ENCODE results near the gene PCDHGC3. TPM values are rescaled to one million over a fixed set of nuclear protein-coding genes. Genes with fewer than 3 reads are reported as not detected.

PCDHGC3 gene
- polyA plus RNA-seq, 2 of the 4 experiments (the other 2 are of a cell fraction): 1.9 to 5.2 TPM

DNA sequence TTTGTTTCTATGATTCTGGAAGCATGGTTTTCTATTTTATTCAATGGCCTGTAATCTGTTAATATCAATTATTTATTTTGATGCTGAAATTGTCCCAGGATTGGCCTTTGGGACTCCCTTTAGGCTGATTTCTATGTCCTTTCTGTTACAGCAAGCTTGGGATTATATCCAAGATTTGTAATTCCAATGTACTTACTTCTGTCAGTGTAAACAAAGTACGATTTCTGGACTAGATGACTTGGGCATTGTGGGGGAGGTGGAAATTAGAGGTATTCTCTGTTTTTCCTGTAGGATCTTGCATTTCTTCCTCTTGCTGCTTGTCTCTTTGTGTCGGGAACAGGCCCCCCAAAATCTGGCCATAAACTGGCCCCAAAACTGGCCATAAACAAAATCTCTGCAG, 41.8 kb upstream of the PCDHGC3 start (continued):
- TF ChIP-seq POLR2AphosphoS2 (conservative IDR thresholded peaks at IDR 0.05; ENCODE audit: low read length) (no peak), SMC3 (IDR thresholded peaks at IDR 0.05) (no peak)
- TF ChIP-seq, protein P1, sequence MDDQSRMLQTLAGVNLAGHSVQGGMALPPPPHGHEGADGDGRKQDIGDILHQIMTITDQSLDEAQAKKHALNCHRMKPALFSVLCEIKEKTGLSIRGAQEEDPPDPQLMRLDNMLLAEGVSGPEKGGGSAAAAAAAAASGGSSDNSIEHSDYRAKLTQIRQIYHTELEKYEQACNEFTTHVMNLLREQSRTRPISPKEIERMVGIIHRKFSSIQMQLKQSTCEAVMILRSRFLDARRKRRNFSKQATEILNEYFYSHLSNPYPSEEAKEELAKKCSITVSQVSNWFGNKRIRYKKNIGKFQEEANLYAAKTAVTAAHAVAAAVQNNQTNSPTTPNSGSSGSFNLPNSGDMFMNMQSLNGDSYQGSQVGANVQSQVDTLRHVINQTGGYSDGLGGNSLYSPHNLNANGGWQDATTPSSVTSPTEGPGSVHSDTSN (IDR thresholded peaks at IDR 0.05): no peak

- no peak for DNase-seq (ENCODE audit: low read depth in 1 of 2, low spot score in 1 of 2)
- H3K4me2 ChIP-seq: no peak overlapping the region
- H3K27ac ChIP-seq: no peak overlapping the region
- no peaks in the 10 kb centered on the region for H3K4me1 ChIP-seq
- WGBS (ENCODE audit: missing lambda C conversion rate): 10% methylated on average over 2 of the region's 2 CpGs
- TF ChIP-seq FOSB (CRISPR knock-in tag; IDR thresholded peaks at IDR 0.05) (no peak), HOXA7 (CRISPR knock-in tag; IDR thresholded peaks at IDR 0.05) (no peak), GATA3 (IDR thresholded peaks at IDR 0.05; ENCODE audit: borderline replicate concordance) (no peak), RNF2 (IDR thresholded peaks at IDR 0.05; ENCODE audit: borderline replicate concordance, low read depth) (no peak), CHD4 (IDR thresholded peaks at IDR 0.05; ENCODE audit: borderline replicate concordance) (no peak), CTCF (IDR thresholded peaks at IDR 0.05) (no peak), HDAC2 (IDR thresholded peaks at IDR 0.05) (no peak), SREBF2 (IDR thresholded peaks at IDR 0.05) (no peak), ATOH8 (CRISPR knock-in tag; IDR thresholded peaks at IDR 0.05; ENCODE audit: low read depth) (no peak)
- TF ChIP-seq, protein P2, sequence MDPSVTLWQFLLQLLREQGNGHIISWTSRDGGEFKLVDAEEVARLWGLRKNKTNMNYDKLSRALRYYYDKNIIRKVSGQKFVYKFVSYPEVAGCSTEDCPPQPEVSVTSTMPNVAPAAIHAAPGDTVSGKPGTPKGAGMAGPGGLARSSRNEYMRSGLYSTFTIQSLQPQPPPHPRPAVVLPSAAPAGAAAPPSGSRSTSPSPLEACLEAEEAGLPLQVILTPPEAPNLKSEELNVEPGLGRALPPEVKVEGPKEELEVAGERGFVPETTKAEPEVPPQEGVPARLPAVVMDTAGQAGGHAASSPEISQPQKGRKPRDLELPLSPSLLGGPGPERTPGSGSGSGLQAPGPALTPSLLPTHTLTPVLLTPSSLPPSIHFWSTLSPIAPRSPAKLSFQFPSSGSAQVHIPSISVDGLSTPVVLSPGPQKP (IDR thresholded peaks at IDR 0.05; ENCODE audit: low read depth, low read length): no peak
- ChIA-PET POLR2A (no interaction called here), CTCF (interaction anchor here (0.8 to 2.1 kb wide), 3 partner anchors 39 to 120 kb away, joined by 3 to 6 read pairs (median 5); no protein-coding TSS in a partner anchor)
- H3K4me3 ChIP-seq: no peak overlapping the region
- FAIRE-seq: no peak
- ATAC-seq: no peak
- H3K9me3 ChIP-seq: peaks cover 17% of the 10 kb centered on the region; the same call in 2 of the 3 replicates
Observed at GRCh38 chr5:141437221-141437620, 38.5 kb upstream of the PCDHGC3 start.

- DNase-seq (ENCODE audit: low read depth in 1 of 2, low spot score in 1 of 2) (no peak), ATAC-seq (no peak), FAIRE-seq (no peak)
- H3K9me3 ChIP-seq: 0 out of 3 replicates have a peak, but pooled peaks cover 6% of the 10 kb centered on the region
- H3K4me3 ChIP-seq: no peak overlapping the region
- H3K27ac ChIP-seq: no peak overlapping the region
- WGBS (ENCODE audit: missing lambda C conversion rate): 11% methylated on average over 10 of the region's 10 CpGs
- H3K4me1 ChIP-seq: no peaks in the 10 kb centered on the region
- POLR2A ChIA-PET: no interaction called here
- TF ChIP-seq POLR2AphosphoS2 (conservative IDR thresholded peaks at IDR 0.05; ENCODE audit: low read length): no peak
- no peak for TF ChIP-seq EHMT2 (IDR thresholded peaks at IDR 0.05; ENCODE audit: low read depth)
- no peak for TF ChIP-seq CHD4 (IDR thresholded peaks at IDR 0.05; ENCODE audit: borderline replicate concordance)
- no peak for TF ChIP-seq CBX8 (IDR thresholded peaks at IDR 0.05)
- no peak for TF ChIP-seq HES2 (IDR thresholded peaks at IDR 0.05)
- TF ChIP-seq BCL3 (IDR thresholded peaks at IDR 0.05): no peak
- no peak for TF ChIP-seq RNF2 (IDR thresholded peaks at IDR 0.05; ENCODE audit: borderline replicate concordance, low read depth)
- no peak for TF ChIP-seq CEBPB (IDR thresholded peaks at IDR 0.05)
- TF ChIP-seq, protein P3, sequence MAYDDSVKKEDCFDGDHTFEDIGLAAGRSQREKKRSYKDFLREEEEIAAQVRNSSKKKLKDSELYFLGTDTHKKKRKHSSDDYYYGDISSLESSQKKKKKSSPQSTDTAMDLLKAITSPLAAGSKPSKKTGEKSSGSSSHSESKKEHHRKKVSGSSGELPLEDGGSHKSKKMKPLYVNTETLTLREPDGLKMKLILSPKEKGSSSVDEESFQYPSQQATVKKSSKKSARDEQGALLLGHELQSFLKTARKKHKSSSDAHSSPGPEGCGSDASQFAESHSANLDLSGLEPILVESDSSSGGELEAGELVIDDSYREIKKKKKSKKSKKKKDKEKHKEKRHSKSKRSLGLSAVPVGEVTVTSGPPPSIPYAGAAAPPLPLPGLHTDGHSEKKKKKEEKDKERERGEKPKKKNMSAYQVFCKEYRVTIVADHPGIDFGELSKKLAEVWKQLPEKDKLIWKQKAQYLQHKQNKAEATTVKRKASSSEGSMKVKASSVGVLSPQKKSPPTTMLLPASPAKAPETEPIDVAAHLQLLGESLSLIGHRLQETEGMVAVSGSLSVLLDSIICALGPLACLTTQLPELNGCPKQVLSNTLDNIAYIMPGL (CRISPR knock-in tag; IDR thresholded peaks at IDR 0.05; ENCODE audit: borderline replicate concordance): no peak
- TF ChIP-seq SREBF2 (IDR thresholded peaks at IDR 0.05): no peak
- TF ChIP-seq RAD21 (conservative IDR thresholded peaks at IDR 0.05 in 1 of 2, IDR thresholded peaks at IDR 0.05 in 1 of 2): no peak
- TF ChIP-seq NFE2L2 (conservative IDR thresholded peaks at IDR 0.05; ENCODE audit: low read length): no peak
- TF ChIP-seq, protein P4, sequence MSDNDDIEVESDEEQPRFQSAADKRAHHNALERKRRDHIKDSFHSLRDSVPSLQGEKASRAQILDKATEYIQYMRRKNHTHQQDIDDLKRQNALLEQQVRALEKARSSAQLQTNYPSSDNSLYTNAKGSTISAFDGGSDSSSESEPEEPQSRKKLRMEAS (IDR thresholded peaks at IDR 0.05): no peak
- no peak overlapping the region for H3K4me2 ChIP-seq
- CTCF ChIA-PET: interaction anchor here (1.6 to 1.8 kb wide), 2 partner anchors 39 to 118 kb away, joined by 4 to 7 read pairs; no protein-coding TSS in a partner anchor
Observed at GRCh38 chr5:141439411-141440141, 36.2 kb upstream of the PCDHGC3 start.

All from A549 (cell line).